GM19025 (cell line): Measurements from ENCODE around the gene SDHC.
A peak's percentile ranks its signal among the peaks of the same experiment; 100 is the strongest.
"Not testable (repeated sequence)": the region's sequence is repeated elsewhere in the genome, so short reads cannot be mapped to it uniquely, and the experiment has no call there.

Experiments used
- ATAC-seq: cut with Tn5 transposase; IDR thresholded peaks from one replicate; pipeline ENCODE4 v1.9.1; 2021; ENCODE audit warnings: mild to moderate bottlenecking, low read depth, moderate library complexity; ENCODE audit not compliant: unreplicated experiment

Gene SDHC

DNA sequence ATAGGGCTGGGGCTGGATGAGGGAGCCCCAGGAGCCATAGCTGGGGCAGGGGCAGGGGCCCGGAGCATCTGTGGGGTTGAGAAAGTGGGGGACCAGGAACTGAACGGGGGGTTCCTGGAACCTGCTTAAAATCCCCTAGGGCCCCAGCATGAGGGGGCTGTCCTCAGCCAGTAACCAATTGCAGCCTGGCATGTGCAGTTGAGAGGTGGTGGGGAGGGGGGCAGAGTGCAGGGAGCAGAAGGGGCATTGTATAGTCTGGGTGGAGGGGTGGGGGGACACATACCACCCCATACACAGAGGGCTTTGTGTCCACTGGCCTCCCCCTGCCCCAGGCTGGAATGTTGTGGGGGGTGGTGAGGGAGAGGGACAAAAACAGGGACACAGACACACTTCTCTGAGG is 4.3 kb upstream of the SDHC start, which contains the start of gene MPZ:
Gene MPZ (minus strand): TSS at position 101 of the 400 bp plus-strand sequence. CDS start 63 bp downstream, at position 38.
- ATAC-seq, result no peak

DNA sequence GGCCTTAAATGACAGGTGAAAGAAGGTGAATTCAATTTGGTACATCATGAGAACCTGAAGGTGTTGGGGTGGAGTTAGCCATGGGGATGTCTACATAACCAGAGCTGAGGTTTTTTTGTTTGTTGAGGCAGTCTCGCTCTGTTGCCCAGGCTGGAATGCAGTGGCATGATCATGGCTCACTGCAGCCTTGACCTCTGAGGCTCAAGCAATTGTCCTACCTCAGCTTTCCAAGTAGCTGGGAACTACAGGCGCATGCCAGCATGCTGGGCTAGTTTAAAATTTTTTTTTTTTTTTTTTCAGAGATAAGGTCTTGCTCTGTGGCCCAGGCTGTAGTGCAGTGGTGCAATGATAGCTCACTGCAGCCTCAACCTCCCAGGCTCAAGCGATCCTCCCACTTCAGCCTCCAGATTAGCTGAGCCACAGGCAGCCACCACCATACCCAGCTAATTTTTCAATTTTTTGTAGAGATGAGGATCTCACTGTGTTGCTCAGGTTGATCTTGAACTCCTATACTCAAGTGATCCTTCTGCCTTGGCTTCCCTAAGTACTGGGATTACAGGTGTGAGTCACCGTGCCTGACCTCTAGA is 2.5 kb upstream of the SDHC start:
- ATAC-seq, result no peak

GRCh38 chr1:161313554-161314200 is 504 bp upstream of the SDHC start:
- ATAC-seq, result no peak

DNA sequence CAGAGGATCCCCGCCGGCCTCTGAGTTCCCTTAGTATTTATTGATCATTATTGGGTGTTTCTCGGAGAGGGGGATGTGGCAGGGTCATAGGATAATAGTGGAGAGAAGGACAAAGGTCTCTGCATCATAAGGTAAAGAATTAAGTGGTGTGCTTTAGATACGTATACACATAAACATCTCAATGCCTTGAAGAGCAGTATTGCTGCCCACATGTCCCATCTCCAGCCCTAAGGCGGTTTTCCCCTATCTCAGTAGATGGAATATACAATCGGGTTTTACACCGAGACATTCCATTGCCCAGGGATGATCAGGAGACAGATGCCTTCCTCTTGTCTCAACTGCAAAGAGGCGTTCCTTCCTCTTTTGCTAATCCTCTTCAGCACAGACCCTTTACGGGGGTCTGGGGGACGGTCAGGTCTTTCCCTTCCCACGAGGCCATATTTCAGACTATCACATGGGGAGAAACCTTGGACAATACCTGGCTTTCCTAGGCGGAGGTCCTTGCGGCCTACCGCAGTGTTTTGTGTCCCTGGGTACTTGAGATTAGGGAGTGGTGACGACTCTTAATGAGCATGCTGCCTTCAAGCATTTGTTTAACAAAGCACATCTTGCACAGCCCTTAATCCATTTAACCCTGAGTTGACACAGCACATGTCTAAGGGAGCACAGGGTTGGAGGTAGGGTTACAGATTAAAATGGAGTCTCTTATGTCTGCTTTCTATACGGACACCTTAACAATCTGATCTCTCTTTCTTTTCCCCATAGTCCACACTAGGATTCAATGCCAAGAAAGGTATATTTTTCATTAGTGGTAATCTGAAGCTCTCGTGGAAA is 1.9 kb downstream of the SDHC start:
- not testable (repeated sequence) for ATAC-seq

DNA sequence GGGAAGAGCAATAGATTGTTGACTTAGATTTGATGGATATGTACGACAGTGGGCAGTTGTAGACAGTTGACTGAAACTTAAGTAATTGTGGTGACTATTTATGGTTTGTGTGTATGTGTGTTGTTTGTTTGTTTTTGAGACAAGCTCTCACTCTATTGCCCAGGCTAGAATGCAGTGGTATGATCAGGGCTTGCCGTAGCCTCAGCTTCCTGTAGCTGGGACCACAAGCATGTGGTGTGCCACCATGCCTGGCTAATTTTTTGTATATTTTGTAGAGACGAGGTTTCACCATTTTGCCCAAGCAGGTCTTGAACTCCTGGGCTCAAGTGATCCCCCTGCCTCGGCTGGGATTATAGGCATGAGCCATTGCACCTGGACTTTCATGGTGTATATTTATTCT is 9.8 kb downstream of the SDHC start:
- no peak for ATAC-seq

DNA sequence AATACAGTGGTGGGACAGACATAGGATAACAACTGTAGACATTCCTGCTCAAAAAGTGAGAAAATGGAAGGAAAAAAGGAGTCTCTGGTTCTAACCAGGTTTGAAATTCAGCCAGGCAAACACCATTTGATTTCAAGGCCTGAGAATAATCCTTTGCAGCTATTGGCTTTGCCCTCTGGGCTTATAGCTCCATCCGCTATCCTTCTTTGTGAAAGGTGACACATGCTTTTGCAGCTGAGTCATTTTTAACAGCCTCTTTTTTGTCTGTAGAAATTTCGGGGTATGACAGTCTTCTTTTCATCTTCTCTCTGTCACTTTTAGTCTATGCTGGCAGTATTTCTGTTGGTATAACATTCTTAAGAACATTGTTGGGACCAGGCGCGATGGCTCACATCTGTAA is 16.2 kb downstream of the SDHC start:
- no peak for ATAC-seq

GRCh38 chr1:161333166-161333565 is 19.0 kb downstream of the SDHC start:
- ATAC-seq, result no peak

- no peak for ATAC-seq
Observed at GRCh38 chr1:161335796-161336195, 21.6 kb downstream of the SDHC start.

DNA sequence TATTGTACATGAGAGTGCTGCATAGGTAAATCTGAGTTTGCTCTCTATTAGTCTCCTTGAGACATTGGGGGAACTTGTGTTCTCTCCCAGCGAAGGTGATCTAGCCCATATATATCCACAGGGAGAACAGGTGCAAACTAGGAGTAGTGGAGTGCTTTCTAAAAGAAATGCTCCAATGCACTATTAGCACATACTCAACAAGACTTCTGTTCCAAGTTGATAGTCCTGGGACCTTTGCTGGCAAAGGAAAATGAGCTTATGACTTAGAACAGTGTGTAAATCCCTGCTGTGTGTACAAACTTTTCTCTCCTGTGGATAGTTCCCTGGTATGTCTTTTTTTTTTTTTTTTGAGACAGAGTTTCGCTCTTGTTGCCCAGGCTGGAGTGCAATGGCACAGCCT is 28.0 kb downstream of the SDHC start:
- ATAC-seq, result no peak

DNA sequence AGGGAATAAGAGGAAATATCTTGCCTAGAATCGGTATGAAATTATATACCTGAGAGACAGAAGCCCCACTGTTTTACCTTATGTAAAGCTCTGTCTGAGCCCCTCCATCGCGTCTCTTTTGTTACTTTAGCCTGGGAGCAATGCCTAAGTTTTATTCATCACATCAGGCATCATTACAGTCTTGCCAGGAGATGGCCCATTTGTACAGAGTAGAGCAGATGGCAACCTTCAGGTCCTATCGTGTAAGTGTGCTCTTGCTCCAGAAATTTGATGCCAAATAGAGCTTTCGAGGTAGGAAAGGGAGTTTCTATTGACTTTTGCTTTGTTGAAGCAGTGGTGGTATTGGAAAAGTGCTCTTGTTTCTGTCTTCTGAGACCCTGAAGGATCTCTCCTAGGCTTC is 28.6 kb downstream of the SDHC start:
- ATAC-seq, result no peak

- ATAC-seq, result no peak
Observed at GRCh38 chr1:161350671-161351070, 36.5 kb downstream of the SDHC start.

GRCh38 chr1:161351482-161351881 is 37.3 kb downstream of the SDHC start:
- no peak for ATAC-seq

GRCh38 chr1:161357073-161357472 is 42.9 kb downstream of the SDHC start:
- ATAC-seq, result no peak

DNA sequence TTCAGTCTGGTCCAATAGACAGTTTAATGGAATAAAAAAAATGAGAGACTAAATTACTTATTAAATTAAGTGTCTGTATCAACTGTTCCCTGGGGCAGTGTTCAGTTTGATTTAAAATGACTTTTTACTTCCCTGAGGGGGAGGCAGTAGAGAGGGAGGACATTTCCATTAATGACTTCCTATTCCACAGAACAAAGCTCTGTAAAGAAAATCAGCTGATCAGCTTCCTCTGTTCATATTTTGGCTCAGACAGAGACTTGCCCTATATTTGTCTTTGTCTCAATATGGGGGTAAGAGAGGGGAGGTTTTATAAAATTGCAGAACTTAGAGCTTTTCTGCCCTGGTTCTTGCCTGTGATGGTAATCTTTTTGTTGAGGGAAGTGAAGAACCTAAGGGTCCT is 45.1 kb downstream of the SDHC start:
- no peak for ATAC-seq

GRCh38 chr1:161364332-161364731 is 50.2 kb downstream of the SDHC start:
- no peak for ATAC-seq

GRCh38 chr1:161365207-161365606 is 51.0 kb downstream of the SDHC start:
- no peak for ATAC-seq

DNA sequence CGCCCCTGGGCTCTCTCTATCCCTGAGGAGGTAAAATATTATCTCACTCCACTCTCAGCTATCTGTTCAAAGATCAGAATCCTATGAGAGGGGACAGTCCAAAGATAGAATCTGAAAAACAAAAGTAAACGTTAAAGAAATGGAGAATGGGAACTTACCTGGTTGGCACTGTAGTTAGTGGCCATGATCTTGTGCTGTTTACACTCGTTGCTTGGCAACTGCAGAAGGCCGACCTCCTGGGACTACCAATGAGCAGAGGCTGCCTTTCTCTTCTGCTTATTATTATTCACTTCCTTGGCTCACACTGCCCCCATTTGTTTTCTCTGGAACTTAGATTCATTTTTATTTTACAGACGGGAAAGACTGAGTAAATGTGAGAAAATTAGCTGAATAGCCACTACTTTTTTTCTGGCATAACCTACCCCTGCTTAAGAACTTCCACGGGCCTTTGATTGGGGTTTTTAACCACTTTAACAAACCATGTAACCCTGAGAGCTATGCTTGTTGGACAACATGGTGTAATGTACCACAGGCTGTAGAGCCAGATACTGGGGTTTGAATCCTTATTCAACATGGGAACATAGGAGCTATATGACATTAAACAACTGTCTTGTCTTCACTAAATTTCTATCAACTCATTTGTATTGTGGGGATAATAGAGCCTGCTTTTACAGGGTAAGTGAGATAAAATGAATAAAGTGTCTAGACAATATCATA is 53.7 kb downstream of the SDHC start, which contains the start of gene CFAP126:
Gene CFAP126 (minus strand): TSS at position 193 of the 717 bp plus-strand sequence. CDS start 8 bp downstream, at position 185.
- peak; percentile 97 for ATAC-seq

DNA sequence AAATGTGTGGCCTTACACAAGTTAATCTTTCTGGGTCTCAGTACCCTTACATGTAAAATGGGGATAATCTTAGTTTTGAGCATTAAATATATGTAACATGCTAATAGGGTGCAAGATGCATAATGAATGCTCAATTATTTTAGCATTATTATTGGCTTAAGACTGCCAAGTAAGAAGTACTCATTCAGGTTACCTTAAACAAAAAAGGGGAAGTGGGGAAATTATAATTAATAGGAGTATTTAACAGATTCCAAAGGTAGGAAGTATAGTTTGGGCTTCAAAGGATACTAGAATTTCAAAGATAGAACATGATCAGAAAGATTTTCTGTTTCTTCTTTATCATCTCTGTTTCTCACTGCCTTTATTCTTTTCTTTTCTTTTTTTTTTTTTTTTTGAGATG is 59.3 kb downstream of the SDHC start:
- no peak for ATAC-seq

DNA sequence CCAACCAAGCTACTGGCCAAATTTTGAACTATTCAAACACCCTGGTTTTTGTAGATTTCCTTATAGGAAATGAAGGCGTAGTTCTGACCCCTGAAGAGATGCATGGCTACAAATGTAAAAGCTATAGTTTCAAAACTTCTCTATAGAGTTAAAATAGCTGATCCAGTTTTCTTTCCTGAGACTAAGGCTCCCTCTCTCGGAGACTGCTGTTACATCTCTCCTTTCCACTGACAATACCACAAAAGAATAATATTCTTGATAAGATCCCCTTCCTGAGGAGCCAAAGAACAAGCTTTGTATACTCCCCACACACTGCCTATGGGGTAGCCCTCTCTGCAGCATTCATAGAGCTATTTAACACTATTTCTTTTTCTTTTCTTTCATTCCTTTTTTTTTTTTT is 60.2 kb downstream of the SDHC start:
- no peak for ATAC-seq

DNA sequence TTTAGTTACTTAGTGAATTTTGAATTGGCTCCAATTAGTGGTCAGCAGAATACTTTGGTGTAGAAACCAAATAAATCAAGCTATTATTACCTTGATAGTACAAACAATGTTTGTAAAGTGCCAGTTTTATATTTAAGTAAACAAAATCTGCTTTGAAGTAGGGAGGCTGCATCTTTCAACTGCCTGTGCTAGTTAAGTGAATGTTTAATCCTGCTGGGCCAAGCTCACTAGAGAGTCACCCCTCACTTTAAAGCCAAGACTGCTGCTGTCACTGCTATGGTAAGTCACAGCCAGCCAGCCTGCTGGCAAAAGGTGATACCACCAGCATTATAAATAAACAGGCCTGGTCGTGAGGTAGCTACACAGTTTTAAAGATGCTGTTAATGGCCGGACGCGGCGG is 63.8 kb downstream of the SDHC start:
- no peak for ATAC-seq

DNA sequence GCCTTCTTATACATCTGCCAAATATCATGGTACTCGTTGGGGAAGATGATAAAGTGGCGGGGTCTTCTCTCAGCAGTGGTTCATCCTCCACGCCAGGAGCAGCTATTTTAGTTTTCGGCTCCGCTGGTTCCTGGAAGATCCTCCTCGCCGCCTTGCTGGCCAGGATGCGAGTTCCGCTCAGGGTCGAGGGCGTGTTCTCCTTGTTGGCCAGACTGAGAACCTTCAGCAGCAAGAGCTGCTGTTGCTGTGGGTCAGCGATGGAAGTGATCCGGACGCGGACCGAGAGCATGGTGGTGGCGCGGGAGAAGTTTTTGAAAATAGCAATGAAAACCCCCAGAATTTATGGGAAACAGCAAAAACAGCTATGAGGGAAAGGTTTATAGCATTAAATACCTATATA is 64.9 kb downstream of the SDHC start:
- ATAC-seq, result no peak
